ENCODE results near the gene HUS1B.

Gene HUS1B

DNA sequence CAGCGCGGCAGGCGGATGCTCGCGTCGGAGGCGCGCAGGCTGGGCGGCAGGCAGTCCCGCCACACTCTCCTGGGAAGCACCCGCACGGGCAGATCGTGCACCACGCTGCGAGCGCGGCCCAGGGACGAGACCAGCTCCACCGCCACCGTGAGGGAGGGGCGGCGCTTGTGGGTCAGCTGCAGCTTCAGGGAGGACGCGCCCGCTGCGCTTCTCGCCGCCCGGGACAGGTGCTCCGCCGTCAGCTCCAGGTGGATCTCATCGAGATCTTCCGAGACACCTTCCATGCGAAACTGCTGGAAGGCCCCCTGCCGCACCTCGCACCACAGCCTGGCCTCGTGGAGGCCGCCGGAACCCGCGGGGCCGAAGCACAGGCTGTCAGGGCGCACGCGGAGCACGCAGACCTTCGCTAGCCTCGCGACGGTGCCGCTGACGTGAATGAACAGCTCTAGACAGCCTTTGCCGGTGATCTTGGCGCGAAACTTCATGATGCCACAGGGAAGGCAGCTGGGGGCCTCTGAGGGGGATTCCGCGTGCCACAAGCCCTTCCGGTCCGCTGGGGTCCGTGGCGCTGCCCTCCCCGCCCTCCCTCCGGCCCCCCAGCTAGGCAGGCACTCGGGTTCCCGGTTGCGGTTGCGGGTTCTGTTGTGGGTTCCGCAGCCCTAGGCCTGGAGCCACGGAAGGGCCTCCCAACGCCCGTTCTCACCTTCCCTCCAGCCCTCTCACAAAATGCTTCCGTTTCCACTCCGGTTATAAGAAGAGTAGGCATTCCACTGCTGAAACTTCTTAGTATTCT is at the start of gene HUS1B:
Gene HUS1B, minus strand, starts transcription at position 641 of the 793 bp plus-strand sequence. Its CDS starts 156 bp downstream, at position 485.
- TF ChIP-seq CTCF (IDR thresholded peaks at IDR 0.05), result no peak
- TF ChIP-seq ZFX (IDR thresholded peaks at IDR 0.05; ENCODE audit: borderline replicate concordance), result no peak
- no peak within 1 kb of the TSS for H3K27ac ChIP-seq

GRCh38 chr6:706146-706545 is 49.2 kb upstream of the HUS1B start:
- H3K27ac ChIP-seq, result no peak overlapping the region
- TF ChIP-seq ZFX (IDR thresholded peaks at IDR 0.05; ENCODE audit: borderline replicate concordance) (no peak), CTCF (IDR thresholded peaks at IDR 0.05) (no peak)

GRCh38 chr6:705047-705446 is 48.1 kb upstream of the HUS1B start:
- TF ChIP-seq CTCF (IDR thresholded peaks at IDR 0.05), result no peak
- TF ChIP-seq ZFX (IDR thresholded peaks at IDR 0.05; ENCODE audit: borderline replicate concordance), result no peak
- peak overlapping the region; percentile 23 for H3K27ac ChIP-seq

DNA sequence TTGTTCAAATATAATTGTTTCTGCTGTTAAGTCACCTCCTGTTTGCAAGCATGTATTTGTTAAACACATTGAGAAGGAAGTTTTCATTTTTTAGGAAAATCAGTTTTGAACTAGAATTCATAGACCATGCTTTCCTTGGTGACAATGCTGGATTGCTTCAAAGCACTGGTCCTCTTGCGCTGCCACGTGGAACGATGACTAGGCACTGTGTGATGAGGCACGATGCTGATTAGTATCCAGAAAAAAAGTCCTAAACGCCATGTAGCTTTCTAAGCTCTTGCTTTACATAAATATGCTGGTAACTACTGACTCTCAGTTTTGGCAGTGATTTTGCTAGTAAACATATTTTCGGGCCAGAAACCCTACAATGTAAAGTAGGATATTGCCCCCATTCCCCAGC is 47.1 kb upstream of the HUS1B start:
- H3K27ac ChIP-seq, result no peak overlapping the region
- no peak for TF ChIP-seq ZFX (IDR thresholded peaks at IDR 0.05; ENCODE audit: borderline replicate concordance)
- no peak for TF ChIP-seq CTCF (IDR thresholded peaks at IDR 0.05)

DNA sequence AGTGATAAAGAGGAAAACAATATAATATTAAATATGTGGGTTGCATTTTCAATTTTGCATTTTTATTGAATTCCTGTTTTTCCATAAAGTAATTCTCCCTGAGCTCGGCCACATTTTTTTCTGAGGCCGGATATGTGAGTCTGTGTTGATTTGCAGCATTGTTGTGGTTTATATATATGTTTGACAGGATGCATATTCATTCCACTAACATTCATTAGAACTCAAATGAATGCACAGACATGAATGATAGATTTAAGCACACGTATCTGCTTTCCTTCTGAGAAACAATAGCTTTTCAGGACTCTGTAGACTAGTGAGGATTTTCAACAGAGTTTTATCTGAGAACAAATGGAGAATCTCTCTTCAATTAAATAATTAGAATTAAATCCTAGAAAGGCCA is 46.7 kb upstream of the HUS1B start:
- H3K27ac ChIP-seq, result no peak overlapping the region

DNA sequence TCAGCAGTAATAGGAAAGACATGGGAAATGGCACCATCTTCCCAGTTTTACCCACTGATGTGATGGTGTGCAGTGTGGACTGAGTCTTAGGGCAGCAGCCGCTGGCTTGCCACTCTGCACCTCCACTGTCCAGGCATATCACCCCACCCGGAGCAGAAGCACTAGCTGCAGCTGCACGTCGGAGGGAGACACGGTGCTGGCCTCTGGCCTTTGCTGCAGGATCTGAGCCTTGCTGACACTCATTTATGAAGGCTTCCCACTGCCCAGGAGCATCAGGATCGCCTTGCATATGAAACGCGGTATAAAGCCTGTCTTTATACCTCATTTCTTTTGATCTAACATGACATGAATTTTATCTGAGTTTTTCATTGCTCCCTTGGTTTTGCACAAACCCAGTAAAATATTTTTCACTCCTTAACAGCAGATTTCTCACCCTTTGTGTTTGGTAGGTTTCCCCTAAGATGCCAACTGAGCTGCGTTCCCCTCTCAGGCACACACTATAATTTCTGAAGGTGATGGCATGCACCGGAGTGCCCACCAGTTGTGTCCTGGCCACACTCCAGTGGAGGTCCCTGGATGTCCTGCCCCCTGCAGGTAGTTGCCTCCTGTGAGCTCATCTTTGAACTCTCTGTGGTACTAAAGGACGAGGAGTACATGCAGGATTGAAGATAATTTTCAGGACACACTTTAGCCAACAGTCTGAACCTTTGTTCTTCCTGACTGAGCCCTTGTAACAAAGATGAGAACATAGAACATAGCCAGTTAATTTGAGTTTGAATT is 45.0 kb upstream of the HUS1B start:
- no peak overlapping the region for H3K27ac ChIP-seq
- peak; percentile 11; the same call in 1 of the 2 replicates for TF ChIP-seq CTCF (IDR thresholded peaks at IDR 0.05)
- TF ChIP-seq ZFX (IDR thresholded peaks at IDR 0.05; ENCODE audit: borderline replicate concordance), result no peak

More for the DNA sequence above, 46.7 kb upstream of the HUS1B start:
- TF ChIP-seq CTCF (IDR thresholded peaks at IDR 0.05) (no peak), ZFX (IDR thresholded peaks at IDR 0.05; ENCODE audit: borderline replicate concordance) (no peak)

DNA sequence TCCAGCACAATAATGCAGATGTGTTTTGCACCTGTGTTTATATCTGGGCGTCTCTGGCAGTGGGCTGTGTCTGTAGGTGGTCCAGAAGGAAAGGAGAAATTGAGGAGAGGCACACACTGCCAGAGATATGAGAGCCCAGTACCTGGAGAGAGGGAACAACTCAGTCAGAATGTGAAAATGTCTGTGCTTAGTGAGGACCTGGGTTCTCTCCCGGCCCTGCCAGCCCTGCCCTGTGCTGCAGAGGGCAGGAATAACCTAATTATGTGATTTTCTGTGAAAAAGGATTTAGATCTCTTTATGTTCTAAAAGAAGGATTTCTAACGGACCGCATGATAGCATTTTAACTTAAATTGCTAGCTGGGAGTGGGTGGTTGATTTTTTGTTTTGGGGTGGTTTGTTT is 44.3 kb upstream of the HUS1B start:
- H3K27ac ChIP-seq, result no peak overlapping the region
- TF ChIP-seq CTCF (IDR thresholded peaks at IDR 0.05) (no peak), ZFX (IDR thresholded peaks at IDR 0.05; ENCODE audit: borderline replicate concordance) (no peak)
